Body of pancreas (tissue), 4 donors: Measurements from ENCODE around the gene USF3.

Source experiments
- POLR2A ChIP-seq, 3 donors: fragments of 450-650 bp; IDR thresholded peaks; one replicate each; pipeline ENCODE4 v1.6.1; 2016; ENCODE audit warnings: antibody characterized with exemption in 3 of 3, mild to moderate bottlenecking in 2 of 3
- TF ChIP-seq, protein P1 (sequence below), 7 experiments: fragments of 450-650 bp in 4 of 7; fragments of 200-600 bp in 3 of 7; sonication (generic) in 3 of 7; IDR thresholded peaks; one replicate each; pipeline ENCODE4 v1.5.1; 2016 to 2019; ENCODE audit warnings: antibody characterized with exemption in 7 of 7

DNA sequence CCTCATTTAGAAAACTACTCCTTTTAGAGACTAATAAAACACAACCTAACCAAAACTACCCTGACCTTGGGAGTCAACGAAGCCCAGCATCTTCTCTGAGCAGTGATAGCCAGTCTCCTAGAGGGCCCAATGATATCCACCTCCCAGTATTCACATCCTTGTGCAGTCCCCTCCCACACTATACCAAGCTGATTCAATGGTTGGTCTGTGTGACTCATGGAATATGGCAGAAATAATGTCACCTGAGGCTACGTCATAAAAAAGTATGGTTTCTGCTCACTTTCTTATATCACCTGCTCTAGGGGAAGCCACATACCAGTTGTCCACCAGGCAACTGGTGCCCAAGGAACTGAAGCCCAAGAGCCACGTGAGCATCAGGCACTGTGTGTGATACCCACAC lies 21.4 kb upstream of the USF3 start:
- no peak for TF ChIP-seq POLR2A (IDR thresholded peaks at IDR 0.05)
- TF ChIP-seq, protein P1, sequence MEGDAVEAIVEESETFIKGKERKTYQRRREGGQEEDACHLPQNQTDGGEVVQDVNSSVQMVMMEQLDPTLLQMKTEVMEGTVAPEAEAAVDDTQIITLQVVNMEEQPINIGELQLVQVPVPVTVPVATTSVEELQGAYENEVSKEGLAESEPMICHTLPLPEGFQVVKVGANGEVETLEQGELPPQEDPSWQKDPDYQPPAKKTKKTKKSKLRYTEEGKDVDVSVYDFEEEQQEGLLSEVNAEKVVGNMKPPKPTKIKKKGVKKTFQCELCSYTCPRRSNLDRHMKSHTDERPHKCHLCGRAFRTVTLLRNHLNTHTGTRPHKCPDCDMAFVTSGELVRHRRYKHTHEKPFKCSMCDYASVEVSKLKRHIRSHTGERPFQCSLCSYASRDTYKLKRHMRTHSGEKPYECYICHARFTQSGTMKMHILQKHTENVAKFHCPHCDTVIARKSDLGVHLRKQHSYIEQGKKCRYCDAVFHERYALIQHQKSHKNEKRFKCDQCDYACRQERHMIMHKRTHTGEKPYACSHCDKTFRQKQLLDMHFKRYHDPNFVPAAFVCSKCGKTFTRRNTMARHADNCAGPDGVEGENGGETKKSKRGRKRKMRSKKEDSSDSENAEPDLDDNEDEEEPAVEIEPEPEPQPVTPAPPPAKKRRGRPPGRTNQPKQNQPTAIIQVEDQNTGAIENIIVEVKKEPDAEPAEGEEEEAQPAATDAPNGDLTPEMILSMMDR (IDR thresholded peaks at IDR 0.05): no peak
